Kidney tubule cell (primary cell): ENCODE results near the gene CH25H.
A peak's percentile ranks its signal among the peaks of the same experiment; 100 is the strongest.

Source experiments
- DNase-seq: peaks from one replicate; pipeline ENCODE4 v3.0.0-alpha.2; 2018; ENCODE audit warnings: low spot score

CH25H gene

DNA sequence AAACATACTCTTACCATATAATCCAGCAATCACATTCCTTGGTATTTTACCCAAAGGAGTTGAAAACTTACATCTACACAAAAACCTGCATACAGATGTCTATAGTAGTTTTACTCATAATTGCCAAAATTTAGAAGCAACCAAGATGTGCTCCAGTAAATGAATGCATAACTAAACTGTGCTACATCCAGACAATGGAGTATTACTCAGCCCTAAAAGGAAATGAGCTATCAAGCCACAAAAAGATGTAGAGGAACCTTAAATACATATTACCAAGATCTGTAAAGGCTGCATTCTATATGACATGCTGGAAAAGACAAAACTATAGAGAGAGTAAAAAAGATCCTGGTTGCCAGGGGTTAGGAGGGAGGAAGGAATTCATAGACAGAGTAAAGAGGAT, 21.8 kb upstream of the CH25H start:
- DNase-seq: no peak

DNA sequence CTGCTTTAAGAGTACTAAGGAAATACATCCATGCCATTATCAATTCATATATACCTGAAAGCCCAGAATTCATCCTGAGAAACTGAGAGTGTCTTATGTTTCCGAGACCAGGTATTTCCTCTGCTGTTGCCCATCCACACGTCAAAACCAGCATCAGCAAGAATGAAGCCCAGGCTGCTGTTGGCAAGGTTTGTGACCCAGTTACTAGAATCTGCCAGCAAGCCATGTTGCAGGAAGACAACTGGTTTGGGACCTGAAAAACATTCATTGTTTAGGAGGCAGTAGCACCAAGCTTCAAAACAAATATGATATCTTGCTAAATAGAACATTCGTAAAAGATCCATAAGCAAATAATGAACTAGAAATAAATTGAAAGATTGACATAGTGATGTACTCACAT, 21.0 kb upstream of the CH25H start:
- no peak for DNase-seq

DNA sequence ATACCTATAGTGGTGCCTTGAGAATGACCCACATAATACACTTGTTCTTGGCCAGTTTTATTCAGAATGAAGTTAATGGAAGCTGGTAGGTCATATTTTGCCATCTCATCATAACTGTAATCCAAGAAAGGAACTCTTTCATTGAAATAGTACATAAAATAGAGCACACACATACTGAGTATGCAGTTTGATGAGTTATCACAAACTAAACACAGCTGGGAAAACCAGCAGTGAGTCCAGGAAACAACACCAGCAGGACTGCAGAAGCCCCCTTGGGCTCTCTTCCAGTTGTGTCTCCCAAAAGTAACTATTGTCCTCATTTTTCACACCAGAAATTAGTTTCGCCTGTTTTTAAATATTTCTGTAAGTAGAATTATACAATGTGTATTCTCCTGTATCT, 19.8 kb upstream of the CH25H start:
- no peak for DNase-seq

DNA sequence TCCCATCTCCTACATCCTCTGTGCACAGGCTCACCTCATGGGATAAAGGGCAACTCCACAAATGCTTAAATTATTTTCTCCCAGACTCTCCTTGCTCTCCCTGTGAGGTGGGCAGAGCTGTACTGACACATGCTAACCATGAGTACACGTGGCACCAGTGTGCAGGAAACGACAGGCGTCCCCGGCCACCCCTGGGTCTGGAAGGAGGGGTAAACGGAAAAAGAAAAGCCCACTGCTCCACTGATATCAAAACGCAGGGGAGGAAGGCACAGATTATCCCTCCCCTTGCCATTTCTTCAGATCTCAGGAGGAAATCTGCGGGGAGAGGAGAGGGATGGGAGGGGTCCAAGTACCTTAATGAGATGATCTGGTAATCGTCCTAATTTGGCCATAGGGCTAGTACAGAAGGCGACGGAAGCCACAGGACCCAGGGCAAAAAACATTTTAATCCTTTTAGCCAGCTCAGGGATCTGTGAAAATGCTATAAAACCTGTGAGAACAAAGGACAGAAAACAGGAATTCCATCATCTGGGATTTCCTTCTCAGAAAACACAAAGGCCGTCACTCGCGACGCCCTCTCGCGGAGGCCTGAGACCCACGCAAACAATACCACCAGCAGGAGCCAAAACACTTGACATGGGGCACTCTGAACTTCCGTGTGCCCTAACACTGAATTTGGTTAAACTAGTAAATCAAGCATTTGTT, 17.8 kb upstream of the CH25H start:
- DNase-seq: no peak

DNA sequence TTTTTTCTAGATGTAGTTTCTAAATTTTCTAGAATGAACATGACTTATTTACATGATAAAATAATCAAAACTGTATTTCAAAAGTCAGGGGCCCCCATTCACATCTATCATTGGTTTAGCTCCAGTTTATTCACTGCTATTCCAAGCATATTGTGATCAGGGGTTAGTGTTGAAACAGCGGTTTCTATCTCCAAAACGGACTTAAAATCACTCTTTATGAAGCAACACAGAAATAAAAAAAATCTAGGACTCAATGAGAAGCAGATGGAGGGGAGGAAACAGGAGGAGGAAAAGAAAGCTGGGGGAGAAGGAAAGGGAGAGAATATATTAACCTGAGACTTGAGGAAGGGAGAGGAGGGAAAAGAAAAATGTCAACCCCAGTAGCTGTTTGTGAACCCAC, 14.8 kb upstream of the CH25H start:
- DNase-seq: no peak

DNA sequence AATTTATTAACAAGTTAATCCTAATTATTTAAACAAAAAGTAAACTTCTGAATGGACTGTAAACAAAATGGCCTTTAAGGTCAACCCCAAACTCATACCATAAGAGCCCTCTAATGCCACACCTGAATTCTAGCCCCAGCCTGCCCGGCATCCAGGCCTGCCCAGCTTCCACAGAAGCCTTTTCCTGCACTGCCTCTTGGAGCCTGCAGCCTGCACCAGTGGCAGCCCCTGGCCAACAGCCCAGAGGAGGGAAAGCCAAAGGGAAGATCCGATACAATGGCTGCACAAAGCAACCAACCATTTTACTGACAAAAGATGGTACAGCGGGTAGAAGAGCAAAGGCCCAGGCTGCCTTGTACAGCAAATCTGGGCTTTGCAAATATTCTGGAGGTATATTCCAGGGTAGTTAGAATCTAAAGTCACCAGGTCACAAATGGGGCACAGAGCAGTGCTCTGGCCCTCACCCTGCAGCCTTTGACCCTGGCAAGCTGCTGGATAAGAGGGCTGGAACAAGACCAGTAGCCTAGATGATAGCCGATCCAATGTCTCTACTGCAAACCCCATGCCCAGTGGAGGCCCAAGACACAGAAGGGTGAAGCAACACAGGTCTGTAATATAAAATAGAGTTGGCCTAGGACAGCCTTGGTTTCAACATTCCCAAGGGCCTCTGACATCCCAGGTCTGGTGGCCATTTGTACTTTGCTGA, 12.5 kb upstream of the CH25H start:
- DNase-seq: no peak

DNA sequence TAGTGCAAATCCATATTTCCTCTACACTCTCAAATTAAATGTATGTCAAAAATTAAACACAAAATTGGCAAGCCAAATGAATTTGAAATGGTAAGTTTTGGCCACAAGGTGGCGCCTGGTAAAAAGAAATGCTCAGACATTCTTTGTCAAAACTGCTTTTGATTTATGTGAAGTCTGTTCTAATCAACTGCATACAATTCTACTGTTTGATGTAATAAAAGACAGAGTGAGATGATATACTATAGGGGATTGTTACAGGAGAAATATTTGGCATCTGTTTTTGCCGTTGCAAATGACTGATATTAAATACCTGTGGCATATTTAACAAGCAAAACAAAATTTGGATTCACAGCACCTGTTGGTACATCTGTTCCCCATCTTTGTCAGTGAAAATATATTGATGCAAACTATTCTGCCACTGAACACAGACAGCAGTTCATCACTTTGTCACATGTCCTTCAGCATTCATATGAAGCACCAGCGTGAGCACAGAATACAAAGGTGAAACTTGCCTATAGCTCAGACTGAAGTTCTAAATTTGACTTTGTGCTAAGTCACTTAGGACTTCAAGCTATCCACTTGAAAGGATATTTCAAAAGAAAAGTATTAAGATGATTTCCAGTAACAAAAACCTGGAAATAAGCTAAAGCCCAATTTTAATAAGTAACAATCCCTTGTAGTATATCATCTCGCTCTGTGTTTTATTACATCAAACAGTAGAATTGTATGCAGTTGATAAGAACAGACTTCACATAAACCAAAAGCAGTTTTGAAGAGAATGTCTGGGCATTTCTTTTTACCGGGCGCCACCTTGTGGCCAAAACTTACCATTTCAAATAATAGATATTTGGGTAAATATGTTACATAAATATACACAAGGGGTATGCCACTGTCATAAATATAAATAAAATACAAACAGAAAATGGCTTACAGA, 10.2 kb upstream of the CH25H start:
- DNase-seq: peak; percentile 65

DNA sequence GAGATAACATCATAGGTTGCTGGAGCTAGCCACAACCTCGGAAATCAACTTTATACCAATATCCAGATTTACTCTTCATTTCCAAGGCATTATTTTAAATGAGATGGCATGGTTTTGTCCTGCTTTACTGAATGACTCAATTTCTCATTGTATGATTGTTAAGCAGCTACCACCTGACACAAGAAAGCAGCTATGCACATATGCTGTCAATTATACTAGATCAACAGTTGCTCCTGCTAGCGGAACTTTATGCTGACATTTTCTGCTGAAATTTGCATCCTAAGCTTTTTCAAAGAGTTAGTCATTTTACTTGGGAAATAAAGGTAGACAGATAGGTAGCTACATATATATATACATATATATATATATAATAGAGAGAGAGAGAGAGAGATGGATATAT, 8.9 kb upstream of the CH25H start:
- no peak for DNase-seq

DNA sequence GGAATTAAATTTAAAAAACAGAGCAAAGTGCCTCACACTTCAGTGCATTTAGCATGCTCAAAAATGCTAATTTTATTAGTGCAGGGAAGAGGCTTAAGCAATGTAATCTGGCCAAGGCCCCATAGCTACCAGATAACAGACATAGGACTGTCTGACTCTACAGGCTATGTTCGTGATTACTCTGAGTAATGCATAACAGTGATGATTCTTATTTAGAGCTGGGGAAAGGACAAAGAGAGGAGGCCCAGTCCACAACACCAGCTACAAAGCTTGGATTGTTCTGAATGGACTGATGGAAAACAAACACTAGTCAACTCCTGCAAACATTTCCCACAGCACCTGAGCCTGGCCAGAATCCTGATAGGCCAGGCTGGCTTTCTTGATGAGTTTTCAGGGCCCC, 8.4 kb upstream of the CH25H start:
- no peak for DNase-seq

DNA sequence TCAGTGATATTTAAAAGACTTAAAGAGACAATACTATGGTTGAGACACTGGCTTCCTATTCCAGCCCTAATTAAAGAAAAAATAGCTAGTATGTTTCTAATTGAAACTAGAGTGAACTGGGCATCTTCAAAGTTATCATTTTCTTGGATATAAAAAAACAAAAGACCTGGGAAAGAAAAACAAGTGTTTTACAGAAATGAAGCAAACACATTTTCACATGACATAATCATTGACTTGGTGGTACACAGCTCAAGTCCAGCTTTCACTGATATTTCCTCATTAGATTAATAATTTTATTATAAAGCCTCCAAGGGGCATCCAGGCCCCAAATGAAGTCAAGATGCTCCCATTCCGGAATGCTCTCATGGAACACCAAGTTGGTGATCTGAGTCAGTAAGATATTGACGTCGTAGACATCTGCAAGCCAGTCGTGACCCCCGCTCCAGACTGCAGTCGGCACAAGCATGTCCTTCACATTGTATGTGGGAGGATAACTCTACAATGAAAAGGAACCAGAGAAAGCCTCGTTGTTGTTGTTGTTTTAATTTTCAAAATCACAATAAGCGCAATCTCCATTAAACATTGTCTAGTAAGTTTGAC, 7.5 kb upstream of the CH25H start:
- no peak for DNase-seq

DNA sequence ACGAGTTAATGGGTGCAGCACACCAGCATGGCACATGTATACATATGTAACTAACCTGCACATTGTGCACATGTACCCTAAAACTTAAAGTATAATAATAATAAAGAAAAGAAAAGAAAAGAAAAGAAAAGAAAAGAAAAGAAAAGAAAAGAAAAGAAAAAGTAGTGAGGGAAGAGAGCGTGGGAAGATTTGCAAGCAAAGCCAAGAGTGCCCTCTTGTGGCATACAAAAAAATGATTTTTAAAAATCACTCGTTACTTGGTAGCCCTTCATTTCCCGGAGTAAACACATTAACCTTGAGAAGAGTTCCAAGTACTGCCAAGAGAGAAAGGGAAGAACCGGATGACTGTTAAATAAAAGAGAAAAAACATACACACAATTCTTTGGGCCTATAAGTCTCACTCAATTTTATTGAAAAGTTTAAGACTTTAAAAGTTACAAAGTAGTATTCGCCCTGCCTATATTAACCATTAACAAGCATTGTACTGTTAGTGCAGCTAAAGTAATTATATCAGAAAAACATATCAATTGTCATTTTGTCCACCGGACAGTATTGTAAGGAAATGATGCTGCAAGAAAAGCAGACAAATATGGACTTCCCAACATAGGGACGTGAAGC, 6.2 kb upstream of the CH25H start:
- DNase-seq: peak; percentile 49

DNA sequence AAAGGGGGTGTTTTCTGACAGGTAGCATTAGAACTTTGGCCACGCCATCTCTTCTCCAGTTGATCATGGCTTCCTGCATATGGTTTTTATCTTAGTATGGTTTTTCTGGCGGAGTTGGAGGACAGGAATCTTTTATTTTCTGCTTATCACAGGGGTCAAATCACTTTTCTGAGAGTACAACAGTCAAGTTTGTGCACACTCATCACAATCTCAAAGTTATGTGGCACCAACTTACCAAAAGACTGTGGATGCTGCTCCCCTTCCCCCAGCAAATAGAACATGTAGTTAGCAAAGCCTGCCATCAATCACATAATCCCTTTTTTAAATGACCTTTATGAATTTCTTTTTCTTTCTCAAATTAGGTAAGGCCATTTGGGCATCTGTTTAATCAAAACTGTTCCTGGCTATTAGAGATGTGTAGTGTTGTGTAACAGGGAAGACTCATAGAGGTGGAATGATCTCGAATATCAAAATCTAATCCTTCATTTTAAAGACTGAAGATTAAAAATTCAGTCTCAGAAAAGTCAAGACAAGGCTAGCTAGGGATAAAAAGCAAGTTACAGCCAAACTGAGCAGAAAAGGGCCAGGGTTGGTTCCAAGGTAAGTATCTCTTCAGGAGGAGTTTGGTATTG, 3.8 kb upstream of the CH25H start:
- no peak for DNase-seq

DNA sequence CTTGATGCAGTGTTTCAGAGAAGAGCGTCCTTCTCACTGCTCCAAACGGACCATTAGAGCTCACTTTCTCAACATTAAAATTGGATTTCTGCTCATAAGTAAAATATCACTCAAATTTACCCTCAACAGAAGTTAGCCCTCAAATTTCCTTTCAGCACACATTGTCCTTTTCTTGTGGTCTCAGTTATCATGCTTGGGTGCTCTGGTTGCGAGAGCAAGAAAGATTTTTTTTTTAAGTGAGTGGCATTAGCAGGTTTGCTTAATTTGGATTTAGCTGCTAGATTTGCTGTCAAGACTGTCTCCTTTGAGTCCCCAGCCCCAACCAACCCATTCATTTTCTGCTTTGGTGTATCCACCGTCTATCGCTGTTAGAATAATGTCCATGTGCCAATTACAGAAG, 2.6 kb upstream of the CH25H start:
- DNase-seq: no peak

DNA sequence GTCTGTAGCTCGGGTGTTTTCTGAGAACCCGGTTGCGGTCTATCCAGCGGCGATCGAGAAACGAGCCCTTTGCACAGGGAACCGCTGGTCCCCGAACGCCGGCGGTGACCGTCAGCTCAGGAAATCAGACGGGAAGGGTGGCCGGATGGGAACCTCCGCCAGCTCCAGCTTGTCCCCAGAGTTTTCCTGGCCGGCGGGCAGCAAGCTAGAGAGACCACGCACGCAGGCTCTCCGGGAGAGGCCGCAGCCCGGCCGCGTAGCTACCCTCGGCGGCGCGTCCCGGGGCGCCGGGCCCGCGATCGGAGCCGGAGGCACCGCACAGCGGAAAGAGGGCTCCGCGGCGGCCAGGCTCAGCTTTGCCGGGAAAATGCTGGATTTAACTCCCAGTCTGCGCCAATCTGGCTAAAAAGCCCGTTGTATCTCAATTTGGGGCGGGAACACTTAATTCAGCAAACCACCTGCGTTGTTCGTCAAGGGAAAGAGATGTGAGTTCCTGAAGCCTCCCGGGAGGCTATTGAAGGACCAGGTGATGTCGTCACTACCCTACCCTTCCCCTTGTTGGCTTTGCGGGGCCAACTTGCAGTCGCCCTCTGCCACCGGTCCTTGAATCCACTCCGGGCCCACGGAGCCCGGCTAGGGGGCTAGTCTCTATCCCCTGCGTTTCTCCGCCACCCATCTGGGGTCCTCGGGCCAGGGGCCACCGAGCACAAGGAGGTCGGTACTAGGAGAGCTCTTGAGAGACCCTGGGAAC, 859 bp upstream of the CH25H start:
- peak; percentile 25 for DNase-seq

DNA sequence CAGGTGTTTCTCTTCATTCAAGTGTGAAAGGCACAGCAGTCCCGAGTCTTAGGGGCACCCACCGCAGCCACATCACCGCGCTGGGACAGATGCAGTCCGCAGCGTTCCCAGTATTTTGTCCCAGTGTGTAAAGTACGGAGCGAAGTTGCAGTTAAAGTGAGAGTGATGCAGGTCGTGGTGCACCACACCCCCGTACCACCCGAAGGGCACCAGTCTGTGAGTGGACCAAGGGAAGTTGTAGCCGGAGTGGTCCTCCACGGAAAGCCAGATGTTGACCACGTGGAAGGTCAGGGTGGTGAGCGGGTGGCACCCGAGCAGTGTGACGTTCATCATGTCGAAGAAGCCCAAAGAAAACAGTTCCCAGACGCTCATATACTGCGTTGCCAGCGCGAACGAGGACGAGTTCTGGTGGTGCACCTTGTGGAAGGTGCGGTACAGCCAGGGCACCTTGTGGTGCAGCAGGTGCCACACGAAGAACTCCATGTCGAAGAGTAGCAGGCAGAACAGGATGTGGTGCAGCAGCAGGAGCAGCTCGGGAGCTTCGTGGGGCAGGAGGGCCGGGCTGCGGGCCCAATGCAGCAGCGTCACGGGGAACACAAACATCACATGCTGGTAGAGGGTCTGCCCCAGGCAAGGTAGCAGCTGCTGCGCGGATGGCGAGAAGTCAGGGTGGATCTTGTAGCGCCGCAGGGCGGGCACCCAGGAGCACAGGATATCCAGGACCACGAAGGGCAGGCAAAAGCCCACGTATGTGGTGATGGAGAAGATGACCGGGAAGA, 526 bp downstream of the CH25H start:
- peak; percentile 14 for DNase-seq

DNA sequence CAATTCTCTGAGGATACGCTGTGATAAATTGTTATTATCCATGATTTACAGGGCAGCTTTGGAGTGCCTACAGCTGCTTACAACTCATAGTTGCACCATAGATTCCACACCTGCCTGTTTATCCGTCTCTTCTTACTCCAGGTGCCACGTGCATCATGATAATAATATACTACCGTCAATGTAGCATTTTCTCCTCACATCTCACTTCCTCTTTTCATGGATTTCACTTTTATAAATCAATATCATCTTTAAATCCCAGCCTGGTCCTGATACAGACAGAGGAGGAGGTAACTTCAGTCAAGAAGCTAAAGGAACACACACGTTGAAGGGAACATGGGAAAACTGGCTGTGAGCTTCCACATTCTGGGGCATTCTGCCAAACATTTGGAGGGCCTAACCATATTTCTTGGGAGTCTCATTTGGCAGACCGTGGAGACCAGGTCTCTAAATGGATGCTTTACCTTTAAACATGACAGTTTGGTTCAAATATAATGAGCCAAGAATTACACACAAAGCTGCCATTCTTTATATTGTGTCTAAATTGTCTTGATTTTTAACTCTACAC, 2.4 kb downstream of the CH25H start:
- no peak for DNase-seq

DNA sequence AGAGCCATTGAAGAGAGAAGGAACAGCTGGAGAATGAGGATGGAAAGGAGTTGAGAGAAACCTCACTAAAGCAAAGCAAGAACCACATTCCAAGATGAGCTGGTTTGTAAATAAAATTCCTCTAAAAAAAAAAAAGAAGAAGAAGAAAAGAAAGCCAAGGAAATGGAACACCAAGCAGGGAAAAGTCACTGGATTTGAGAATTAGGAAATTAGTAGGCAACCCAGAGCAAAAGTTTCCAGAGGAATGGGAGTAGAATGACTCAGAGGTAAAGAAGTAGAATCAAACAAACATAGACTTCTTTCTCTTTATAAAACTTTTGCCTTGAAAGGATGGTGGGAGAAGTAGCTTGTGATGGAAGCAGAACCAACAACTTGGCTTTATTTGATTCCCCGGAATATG, 3.9 kb downstream of the CH25H start:
- DNase-seq: no peak

DNA sequence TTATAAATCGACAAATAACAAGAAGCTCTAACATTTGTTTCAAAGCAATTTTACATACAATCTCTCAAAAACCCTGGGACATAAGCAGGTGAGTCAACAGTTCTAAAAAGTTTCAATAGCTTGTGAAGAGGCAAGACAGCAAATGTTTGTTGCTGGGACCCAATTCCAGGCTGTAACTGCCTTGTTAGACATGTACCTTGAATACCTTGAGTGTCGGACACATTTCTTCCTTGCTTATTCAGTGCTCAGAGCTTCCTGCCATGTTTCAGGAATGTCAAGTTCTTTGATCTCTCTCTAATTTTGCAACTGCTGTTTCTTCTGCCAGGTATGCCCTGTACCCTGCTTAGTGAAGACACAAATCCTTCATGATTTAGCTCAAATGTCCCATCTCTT, 5.1 kb downstream of the CH25H start:
- DNase-seq: no peak

DNA sequence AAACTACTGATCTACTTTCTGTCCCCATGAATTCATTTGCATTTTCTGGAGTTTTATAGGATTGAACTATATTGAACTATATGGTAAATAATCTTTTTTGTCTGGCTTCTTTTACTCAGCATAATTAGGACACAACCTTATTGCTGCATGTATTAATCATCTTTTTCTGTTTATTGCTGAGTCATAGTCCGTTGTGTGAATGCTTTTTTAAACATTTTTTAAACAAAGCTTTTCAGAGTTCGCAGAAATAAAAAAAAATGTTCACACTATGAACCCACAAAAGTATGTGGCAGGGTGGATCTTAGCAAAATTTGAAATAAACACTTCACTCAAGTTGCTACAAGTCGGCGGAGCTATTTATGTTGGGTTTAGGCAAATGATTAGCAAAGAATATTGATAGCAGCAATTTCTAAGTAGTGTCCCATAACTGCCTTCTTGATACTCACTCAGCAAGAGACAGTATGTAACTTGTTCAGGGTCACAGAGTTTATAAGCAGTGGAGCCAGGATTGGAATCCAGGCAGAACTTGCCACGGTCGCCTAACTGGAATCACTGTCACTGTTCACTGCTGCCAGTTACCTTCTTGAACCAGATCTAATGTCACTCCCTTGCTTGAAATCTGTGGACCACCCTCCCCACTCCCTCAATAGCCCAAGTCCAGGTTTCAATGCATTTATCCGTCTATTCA, 5.6 kb downstream of the CH25H start:
- DNase-seq: no peak
